ENCODE measurements around the gene NAA11.
A peak's percentile ranks its signal among the peaks of the same experiment; 100 is the strongest.
"Not testable (repeated sequence)": the region's sequence is repeated elsewhere in the genome, so short reads cannot be mapped to it uniquely, and the experiment has no call there.

The NAA11 gene

GRCh38 chr4:79306795-79307194 lies 19.1 kb downstream of the NAA11 start:
- no peak for DNase-seq

- no peak for DNase-seq
These were observed 25.6 kb downstream of the NAA11 start for GRCh38 chr4:79300280-79300679.

GRCh38 chr4:79298484-79298883 lies 27.4 kb downstream of the NAA11 start:
- DNase-seq = no peak

- DNase-seq = no peak
These were observed 27.8 kb downstream of the NAA11 start for GRCh38 chr4:79298027-79298426.

GRCh38 chr4:79297479-79297878 lies 28.4 kb downstream of the NAA11 start:
- DNase-seq = no peak

DNA sequence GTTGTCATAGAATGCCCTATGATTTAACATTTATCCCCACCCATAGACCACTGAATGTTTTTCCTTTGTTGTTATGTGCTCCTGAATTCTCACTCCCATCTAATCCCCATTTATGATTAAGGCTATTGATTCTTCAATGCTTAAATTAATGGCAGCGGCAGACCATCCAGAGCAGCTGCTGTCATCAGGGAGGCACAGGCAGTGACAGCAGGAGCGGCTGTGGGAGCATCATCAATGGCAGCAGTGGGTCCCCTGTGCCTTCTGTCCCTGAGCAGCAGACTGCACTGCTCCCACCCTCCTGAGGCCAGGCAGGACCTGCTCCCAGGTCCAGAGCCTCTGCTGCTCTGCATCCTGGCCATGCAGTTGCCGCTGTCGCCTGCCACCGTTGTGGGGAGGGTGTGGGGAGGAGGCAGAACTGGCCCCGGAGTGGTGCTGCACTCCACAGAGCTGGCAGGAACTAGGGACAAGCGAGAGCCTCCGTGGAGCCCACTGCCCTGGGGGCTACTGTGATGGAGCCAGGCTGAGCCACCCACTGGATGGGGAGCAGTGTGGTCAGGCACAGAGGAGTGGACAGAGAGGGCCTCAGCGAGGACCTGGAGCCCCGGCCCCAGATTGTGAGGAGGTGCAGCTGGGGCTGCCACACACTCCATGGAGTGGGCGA lies 29.0 kb downstream of the NAA11 start:
- DNase-seq = no peak

DNA sequence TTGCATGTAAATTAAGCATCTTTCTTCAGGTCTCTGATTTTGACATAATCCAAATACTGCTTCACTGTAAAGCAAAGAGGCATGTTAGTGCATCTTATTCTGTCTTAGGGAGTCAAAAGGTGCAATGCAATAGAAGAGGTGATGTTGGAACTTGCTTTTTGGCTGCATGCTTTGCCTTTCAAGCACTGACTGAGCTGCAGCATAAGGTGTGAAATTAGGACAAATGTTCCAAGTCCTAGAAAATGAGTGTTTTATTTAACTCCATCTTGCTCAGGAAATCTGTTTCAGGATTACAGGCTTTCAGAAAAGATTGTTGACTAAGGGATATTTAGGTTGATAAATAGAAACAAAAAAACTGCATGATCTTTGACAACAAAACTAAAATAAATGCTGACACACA lies 30.8 kb downstream of the NAA11 start:
- no peak for DNase-seq

DNA sequence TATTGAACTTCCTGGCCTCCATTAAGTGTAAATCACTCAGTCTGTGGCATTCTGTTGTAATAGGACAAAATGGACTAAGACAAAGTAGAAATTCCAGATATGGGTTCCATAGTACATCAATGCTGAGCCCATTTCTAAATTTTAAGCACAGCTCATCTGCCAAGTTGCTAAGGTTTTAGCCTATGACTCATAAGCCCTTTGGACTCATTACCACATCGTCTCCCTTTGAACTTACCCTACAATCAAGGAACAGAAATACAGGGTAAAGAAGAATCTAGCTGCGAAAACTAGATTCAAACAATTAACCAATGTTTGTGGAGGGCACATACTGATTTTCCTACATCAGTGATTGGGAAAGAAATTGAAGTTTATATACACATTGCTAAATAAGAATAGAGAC lies 31.8 kb downstream of the NAA11 start:
- DNase-seq = no peak

DNA sequence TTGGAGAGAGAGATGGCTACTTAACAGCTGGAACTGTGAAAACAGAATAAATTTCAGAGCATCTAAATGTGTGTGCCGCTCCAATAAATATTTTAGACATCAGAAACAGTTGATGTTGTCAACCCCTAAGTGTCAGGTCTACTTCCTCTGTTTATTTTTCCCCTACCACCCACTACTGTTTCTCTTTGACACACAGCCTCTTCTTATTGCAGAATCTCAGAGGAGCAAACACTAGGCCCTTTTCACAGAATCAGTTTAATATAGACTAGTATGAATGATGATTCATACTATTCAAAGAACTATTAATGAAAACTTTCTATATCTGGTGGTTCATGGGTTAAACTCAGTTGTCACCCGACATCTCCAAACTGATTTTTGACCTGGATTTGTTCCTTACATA lies 33.9 kb downstream of the NAA11 start:
- DNase-seq = no peak

GRCh38 chr4:79290376-79290775 lies 35.5 kb downstream of the NAA11 start:
- no peak for DNase-seq

GRCh38 chr4:79288185-79288584 lies 37.7 kb downstream of the NAA11 start:
- DNase-seq = no peak

DNA sequence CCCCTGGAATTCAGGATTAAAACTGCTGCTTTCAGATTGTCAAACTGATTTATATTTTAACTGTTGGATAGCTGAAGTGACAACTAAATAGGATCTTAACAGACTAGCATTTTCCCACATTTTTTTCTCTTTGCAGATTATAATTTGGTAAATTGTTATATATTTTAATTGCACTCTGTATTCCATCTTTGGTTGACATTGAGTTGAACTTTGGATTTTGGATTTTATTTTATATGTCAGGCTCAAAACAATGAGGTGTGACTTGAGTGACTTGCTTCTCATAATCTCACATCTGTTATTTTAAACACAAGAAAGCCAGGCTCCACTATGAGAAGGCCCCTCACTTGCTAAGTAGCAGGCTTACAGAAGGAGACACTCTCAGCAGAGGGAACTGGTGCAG lies 38.1 kb downstream of the NAA11 start:
- DNase-seq = no peak

- no peak for DNase-seq
These were observed 38.8 kb downstream of the NAA11 start for GRCh38 chr4:79287076-79287475.

GRCh38 chr4:79281566-79282359 lies 44.1 kb downstream of the NAA11 start:
- DNase-seq = peak; percentile 24

GRCh38 chr4:79277467-79277866 lies 48.4 kb downstream of the NAA11 start:
- DNase-seq = not testable (repeated sequence)

DNA sequence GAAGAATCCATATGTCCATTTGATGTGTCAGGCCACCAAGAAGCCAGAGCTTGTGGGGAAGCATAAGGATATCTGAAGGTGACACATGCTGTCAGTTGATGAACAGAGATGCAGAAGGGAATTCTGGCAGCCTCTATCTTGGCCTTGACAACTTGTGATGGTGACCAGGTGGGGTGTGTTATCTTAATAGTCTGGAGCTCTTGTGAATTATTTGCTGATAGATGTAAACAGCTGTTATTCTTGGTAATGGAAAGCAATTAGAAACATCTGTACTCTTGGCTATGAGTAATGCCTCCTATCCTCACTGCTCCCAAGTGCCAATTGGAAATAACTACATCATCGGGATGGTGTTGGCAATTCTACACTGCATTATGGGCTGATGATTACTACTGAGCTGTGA lies 51.9 kb downstream of the NAA11 start:
- DNase-seq = peak; percentile 25

DNA sequence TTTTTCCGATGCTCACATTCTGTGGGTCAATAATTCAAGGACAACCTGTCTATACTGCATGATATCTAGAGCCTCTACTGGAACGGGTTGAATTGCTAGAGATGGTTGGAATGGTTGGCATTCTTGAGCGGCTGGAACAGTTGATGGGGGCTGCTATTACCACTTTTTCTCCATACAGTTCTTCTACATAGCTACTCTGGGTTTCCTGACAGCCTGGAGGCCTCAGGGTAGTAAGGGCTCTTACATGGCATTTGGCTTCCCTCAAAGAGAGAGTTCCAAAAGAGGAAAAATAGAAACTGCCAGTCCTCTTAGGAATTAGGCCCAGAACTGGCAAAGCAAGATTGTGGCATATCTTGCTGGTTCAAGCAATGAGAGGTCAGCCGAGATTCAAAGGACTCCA lies 53.1 kb downstream of the NAA11 start:
- DNase-seq = no peak

DNA sequence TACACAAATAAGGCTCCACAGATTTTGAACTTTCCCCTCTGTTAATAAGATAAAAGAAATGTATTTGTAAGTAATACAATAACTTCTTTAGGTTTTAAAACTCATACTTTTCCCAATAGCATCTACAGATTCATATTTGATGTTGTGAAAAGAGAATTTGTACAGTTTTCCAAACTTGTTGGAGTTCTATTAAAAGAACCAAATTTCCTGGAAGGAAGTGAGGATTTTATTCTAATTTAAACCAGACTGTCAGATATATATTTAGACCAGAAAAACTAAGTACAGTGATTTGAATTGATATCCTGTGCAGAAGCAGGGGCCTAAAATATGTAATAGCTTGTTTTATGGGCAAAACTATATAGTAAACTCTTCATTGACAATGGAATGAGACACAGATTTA lies 53.7 kb downstream of the NAA11 start:
- DNase-seq = no peak

DNA sequence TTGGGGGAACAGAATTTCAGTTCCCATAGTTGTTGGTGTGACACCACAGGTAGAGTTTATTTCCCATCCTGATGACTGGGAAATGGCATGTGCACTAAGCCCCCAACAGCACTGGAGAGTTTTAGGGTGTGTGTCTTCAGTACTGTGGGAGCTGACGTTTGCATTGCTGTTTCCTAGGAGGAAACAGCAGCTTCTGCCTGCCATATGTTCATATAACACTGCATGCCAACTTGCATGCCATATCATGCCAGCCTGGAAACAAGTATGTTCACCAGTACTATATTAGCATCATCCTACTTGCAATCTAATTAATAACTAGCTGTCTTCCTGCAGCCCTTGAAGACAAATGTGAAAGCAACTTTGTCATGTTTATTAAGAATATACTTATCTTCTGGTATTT lies 58.2 kb downstream of the NAA11 start:
- DNase-seq = no peak
